Nephron progenitor cell (in vitro differentiated cells): ENCODE results near the gene PDE6B.

Experiments
- DNase-seq: peaks from one replicate; pipeline ENCODE4 v3.0.0; 2021
- H3K27ac Mint-ChIP-seq: 2 replicates; pipeline ENCODE4 v1.8.0; 2021; ENCODE audit warnings: mild to moderate bottlenecking, moderate library complexity, mixed read lengths
- H3K27me3 Mint-ChIP-seq: 2 replicates; pipeline ENCODE4 v1.8.0; 2021; ENCODE audit warnings: mild to moderate bottlenecking, low read depth, mixed read lengths; ENCODE audit not compliant: poor library complexity
- H3K36me3 Mint-ChIP-seq: 2 replicates; pipeline ENCODE4 v1.8.0; 2021; ENCODE audit warnings: low read depth, mixed read lengths
- H3K4me1 Mint-ChIP-seq: 2 replicates; pipeline ENCODE4 v1.8.0; 2021; ENCODE audit warnings: mixed read lengths
- H3K4me3 Mint-ChIP-seq: 2 replicates; pipeline ENCODE4 v1.8.0; 2021; ENCODE audit warnings: mild to moderate bottlenecking, moderate library complexity, mixed read lengths
- H3K9me3 Mint-ChIP-seq: 2 replicates; pipeline ENCODE4 v1.8.0; 2021; ENCODE audit warnings: mild to moderate bottlenecking, moderate library complexity, mixed read lengths
- TF ChIP-seq, protein P1 (sequence below): fragments of 200-600 bp; sonication (generic); IDR thresholded peaks from 2 replicates; pipeline ENCODE4 v1.5.0; 2021; ENCODE audit warnings: antibody characterized with exemption

The PDE6B gene

DNA sequence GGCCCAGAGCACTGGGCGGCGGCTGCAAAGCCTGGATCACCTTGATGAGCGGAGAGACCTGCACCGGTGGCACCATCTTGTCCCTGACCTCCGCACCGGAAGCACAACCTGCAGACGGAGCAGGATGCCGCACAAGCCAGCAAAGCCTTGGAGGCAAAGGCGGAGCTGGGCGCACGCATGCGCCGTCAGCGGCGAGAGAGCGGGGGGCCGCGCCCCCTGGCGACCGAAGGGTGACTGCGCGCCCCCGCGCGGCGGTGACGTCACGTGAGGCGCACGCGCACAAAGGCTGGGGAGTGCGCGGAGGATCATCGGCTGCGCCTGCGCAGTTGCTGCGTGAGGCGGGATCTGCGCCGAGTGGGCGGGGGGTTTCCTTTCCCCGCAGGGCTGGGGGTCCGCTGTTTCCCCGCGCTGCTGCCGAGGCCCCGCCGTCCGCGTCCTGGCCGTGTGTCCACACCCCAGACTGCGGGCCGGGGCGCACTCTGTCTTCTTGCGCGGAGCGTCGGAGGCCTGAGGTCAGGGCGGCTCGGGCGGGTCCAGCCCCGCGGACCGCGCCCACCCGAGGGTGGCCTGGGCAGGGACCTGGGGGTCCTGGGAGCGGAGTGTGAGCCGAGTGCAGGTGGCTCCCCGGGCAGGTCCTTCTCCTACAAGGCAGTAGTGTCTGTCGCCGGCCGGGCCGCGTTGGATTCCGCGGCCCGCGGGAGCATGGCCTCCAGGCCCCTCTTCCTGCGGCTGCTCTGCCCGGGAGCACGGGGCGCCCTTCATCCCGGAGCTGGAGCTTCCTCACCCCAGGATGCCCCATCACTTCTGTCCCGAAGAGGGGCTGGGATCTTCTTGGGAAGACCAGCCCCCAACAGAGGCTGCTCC, 49.0 kb downstream of the PDE6B start, which contains the start of the genes ATP5ME and MYL5:
TSS of gene ATP5ME (minus strand) at position 105 of the 864 bp plus-strand sequence. CDS start at position 76, 29 bp downstream.
TSS of gene MYL5 (plus strand) at position 371 of the 864 bp plus-strand sequence. CDS start 3,485 bp downstream, outside the sequence.
- TF ChIP-seq, protein P1, sequence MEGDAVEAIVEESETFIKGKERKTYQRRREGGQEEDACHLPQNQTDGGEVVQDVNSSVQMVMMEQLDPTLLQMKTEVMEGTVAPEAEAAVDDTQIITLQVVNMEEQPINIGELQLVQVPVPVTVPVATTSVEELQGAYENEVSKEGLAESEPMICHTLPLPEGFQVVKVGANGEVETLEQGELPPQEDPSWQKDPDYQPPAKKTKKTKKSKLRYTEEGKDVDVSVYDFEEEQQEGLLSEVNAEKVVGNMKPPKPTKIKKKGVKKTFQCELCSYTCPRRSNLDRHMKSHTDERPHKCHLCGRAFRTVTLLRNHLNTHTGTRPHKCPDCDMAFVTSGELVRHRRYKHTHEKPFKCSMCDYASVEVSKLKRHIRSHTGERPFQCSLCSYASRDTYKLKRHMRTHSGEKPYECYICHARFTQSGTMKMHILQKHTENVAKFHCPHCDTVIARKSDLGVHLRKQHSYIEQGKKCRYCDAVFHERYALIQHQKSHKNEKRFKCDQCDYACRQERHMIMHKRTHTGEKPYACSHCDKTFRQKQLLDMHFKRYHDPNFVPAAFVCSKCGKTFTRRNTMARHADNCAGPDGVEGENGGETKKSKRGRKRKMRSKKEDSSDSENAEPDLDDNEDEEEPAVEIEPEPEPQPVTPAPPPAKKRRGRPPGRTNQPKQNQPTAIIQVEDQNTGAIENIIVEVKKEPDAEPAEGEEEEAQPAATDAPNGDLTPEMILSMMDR: peak; percentile 95
- DNase-seq: peak; percentile 96
- Mint-ChIP-seq H3K9me3 (no peaks in the 10 kb centered on the region), H3K27ac (peak within 1 kb of the TSS; percentile 87), H3K27me3 (peaks cover 2% of the 10 kb centered on the region), H3K4me1 (peaks cover 14% of the 10 kb centered on the region), H3K36me3 (peaks cover 24% of the 10 kb centered on the region), H3K4me3 (peak within 1 kb of the TSS; percentile 91)

DNA sequence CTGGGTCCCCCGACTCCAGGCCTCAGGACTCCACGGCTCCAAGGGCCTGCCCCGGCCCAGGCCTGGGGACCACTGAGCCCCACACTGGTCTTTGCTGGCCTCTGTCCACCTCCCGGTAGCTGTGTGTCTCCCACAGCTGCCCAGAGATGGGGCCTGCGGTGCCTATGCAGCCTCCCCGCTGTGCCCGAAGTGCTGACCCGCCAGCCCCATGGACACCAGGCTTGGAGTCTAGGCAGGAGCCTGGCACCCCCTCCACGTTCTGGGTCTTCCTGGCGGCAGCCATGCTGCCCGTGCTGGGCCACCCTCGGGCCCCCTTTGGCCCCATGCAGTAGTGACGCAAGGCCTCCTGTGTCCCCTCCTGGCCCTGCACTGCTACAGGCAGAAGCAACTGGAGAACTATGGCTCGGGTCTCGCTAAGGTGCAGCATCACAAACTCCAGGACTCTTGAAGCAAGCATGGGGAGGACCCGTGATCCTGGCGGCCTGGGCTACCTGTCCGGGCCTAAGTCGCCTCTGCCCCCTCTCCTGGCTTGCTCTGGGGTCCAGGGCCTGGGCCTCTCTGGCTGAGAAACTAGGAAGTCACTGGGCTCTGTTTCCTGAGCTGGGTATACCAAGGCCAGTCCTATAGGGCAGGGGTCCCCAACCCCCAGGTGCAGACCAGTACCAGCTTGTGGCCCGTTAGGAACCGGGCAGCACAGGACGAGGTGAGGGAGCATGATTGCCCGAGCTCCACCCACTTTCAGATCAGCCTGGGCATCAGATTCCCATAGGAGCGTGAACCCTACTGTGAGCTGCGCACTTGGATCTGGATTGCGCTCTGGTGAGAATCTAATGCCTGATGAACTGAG, 49.9 kb downstream of the PDE6B start:
- TF ChIP-seq, protein P1: no peak
- peak overlapping the region; percentile 91 for H3K4me3 Mint-ChIP-seq
- no peak for DNase-seq
- peaks cover 2% of the 10 kb centered on the region for H3K27me3 Mint-ChIP-seq
- H3K36me3 Mint-ChIP-seq: peaks cover 24% of the 10 kb centered on the region
- peaks cover 16% of the 10 kb centered on the region for H3K4me1 Mint-ChIP-seq
- H3K27ac Mint-ChIP-seq: no peak overlapping the region
- no peaks in the 10 kb centered on the region for H3K9me3 Mint-ChIP-seq

DNA sequence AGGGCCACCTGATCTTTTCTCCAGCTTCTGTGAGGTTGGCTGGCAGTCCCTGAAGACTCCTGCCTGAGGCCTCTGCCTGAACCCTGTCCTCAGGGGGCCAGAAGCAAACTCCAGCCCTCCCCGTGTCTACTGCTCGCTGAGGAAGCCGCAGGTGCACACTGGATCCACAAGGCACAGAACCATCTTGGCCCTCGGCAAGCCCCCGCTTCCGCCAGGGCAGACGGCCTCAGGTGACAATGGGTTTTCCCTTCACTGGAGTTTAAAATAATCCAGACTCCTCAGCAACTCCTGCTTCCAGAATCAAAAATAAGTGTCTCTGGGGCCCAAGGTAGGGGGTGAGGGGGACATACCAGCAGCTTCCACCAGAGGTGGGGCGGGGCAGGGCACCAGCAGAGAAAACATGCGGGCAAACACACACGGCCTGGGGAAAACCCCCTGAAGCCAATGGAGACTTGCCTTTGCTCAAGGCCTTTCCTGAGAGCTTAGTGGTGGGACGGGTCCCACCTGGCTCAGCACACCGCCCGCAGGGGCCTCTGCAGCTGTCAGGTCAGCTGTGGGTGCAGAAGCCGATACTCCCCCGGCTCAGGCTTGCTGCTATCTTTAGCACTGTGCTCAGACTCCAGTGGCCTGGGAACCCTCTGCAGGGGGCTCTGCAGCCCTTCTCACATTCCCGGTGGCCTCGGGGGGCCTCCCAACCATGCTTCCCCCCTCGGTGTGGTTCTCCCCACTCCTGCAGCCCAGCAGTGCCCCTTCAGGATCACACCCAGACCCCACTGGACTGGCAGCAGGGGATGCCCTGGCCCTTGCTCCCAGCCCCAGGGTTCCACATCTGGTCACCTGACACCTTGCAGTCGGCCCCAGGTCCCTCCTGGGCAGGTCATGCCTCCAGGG, 50.9 kb downstream of the PDE6B start:
- H3K27ac Mint-ChIP-seq: no peak overlapping the region
- no peaks in the 10 kb centered on the region for H3K9me3 Mint-ChIP-seq
- DNase-seq: no peak
- H3K4me1 Mint-ChIP-seq: peaks cover 18% of the 10 kb centered on the region
- peaks cover 17% of the 10 kb centered on the region for H3K36me3 Mint-ChIP-seq
- H3K27me3 Mint-ChIP-seq: peaks cover 2% of the 10 kb centered on the region
- TF ChIP-seq, protein P1: no peak
- peak overlapping the region; percentile 32 for H3K4me3 Mint-ChIP-seq

DNA sequence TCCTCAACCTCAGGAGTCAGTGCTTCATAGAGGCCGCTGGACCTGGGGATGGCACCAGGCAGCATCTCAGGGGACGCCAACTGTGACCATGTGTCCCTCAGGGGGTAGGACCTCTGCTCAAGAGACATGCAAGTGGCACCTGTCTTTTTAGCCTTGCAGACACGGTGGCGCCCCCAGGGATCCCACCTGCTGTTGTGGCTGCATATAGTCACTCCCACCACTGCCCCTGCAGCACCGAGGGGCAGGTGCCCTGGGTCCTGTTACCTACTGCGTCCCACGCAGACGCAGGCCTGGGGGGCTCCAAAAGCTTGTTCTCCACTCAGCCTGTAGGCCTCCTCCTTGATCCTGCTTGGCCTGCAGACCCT, 51.5 kb downstream of the PDE6B start:
- no peak overlapping the region for H3K4me3 Mint-ChIP-seq
- H3K4me1 Mint-ChIP-seq: peaks cover 18% of the 10 kb centered on the region
- DNase-seq: no peak
- H3K36me3 Mint-ChIP-seq: peaks cover 12% of the 10 kb centered on the region
- TF ChIP-seq, protein P1: no peak
- H3K9me3 Mint-ChIP-seq: no peaks in the 10 kb centered on the region
- H3K27me3 Mint-ChIP-seq: peaks cover 2% of the 10 kb centered on the region
- H3K27ac Mint-ChIP-seq: no peak overlapping the region

DNA sequence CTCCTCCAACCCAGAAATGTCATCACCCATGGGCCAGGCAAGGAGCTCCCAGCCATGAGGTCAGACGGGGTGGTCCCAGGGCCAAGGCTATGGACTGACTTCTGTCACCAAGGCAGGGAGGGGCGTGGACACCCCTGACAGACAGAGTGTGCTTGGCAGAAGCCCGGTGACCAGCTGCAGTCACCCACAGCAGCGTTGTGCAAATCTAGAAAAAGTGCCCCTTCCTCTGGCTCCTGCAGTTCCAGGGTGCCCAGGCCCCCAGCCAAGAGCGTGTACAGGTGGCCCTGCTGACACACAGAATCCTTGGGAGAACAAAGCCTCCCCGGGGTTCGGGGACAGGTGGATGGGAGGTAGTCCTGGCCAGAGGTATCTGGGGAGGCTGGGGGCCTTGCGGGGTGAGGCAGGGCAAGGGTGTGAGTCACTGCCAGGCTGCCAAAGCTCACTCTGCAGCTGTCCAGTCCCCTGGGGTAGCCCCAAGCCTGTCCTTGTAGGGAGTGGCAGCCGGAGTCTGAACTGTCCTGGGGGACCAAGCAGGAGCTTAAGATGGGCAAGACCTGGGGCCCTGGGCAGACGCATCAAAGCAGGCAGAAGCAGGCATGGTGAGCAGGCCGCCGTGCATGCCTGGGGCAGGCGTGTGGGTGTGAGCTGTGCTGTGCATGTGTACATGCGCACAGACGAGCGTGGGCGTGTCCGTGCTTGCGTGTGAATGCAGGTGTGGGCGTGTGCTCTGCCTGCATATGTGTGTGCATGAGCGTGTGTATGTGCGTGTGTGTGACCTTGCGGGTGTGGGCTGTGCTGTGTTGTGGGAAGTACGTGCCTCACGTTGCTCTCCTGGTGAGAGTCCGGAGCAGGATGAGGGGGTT, 52.3 kb downstream of the PDE6B start:
- DNase-seq: no peak
- peaks cover 8% of the 10 kb centered on the region for H3K36me3 Mint-ChIP-seq
- H3K27ac Mint-ChIP-seq: no peak overlapping the region
- H3K4me1 Mint-ChIP-seq: peaks cover 18% of the 10 kb centered on the region
- peaks cover 2% of the 10 kb centered on the region for H3K27me3 Mint-ChIP-seq
- TF ChIP-seq, protein P1: no peak
- no peak overlapping the region for H3K4me3 Mint-ChIP-seq
- H3K9me3 Mint-ChIP-seq: no peaks in the 10 kb centered on the region
